Measurements from ENCODE around the gene HK3. TPM values are rescaled to one million over a fixed set of nuclear protein-coding genes. Genes with fewer than 3 reads are reported as not detected.

Gene HK3
- polyA plus RNA-seq, 2 of the 4 experiments (the other 2 are of a cell fraction) = 0.04 to 0.12 TPM

DNA sequence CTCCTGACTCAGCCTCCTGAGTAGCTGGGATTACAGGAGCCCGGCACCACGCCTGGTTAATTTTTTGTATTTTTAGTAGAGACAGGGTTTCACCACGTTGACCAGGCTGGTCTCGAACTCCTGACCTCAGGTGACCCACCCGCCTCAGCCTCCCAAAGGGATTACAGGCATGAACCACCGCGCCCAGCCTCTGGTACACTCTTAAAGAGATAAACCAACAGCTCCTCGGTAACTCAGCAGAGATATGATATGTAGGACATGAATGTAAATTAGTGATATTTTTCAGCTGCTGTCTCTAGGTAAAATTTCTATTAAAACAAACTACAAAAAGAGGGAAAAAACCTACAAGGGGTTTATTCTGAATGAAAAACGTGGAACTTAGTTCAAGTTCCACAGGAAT is 42.8 kb upstream of the HK3 start (continued):
- TF ChIP-seq MAZ (IDR thresholded peaks at IDR 0.05; ENCODE audit: borderline replicate concordance, low read depth, low read length) = no peak
- TF ChIP-seq CBX2 (IDR thresholded peaks at IDR 0.05; ENCODE audit: borderline replicate concordance, low read depth) = no peak
- TF ChIP-seq FOSB (CRISPR knock-in tag; IDR thresholded peaks at IDR 0.05) = no peak
- no peak for TF ChIP-seq RARB (CRISPR knock-in tag; IDR thresholded peaks at IDR 0.05)
- no peak for TF ChIP-seq CHD2 (IDR thresholded peaks at IDR 0.05; ENCODE audit: low read length, partially characterized antibody)
- no peak for TF ChIP-seq KDM5A (IDR thresholded peaks at IDR 0.05)

DNA sequence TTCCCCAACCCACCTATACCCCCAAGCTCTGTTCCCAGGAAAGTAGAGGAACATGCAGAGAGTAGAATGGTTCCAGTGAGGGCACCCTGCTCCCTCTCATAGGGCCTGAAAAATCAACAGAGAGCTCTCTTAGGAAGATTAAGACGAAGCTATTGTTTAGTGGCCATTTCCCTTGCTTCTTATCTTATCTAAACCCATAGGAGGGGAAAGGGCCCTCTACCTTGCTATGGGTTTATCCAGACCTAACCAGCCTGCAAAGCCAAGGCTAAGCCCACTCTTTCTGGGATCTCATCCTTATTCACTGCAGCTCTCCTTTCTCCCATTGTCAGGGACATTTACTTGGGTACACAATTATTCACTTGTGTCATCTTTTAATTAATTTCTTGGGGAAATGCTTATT is 39.3 kb upstream of the HK3 start:
- ATAC-seq (no peak), DNase-seq (ENCODE audit: low read depth in 1 of 2, low spot score in 1 of 2) (no peak), FAIRE-seq (no peak)
- H3K9me3 ChIP-seq = no peaks in the 10 kb centered on the region
- ChIA-PET POLR2A (no interaction called here), CTCF (interaction anchor here (0.8 to 1.6 kb wide), 7 partner anchors 10 to 278 kb away, joined by 3 to 6 read pairs (median 3); no protein-coding TSS in a partner anchor)
- no peaks in the 10 kb centered on the region for H3K4me1 ChIP-seq
- H3K4me2 ChIP-seq = no peak overlapping the region
- TF ChIP-seq NR3C1 (IDR thresholded peaks at IDR 0.05) (no peak), JUN (IDR thresholded peaks at IDR 0.05) (no peak), RFX5 (IDR thresholded peaks at IDR 0.05) (no peak), CHD2 (IDR thresholded peaks at IDR 0.05; ENCODE audit: low read length, partially characterized antibody) (no peak), ZSCAN20 (CRISPR knock-in tag; IDR thresholded peaks at IDR 0.05) (no peak), NFE2L2 (conservative IDR thresholded peaks at IDR 0.05; ENCODE audit: low read length) (no peak), KDM1A (IDR thresholded peaks at IDR 0.05; ENCODE audit: low read depth) (no peak), FOXS1 (CRISPR knock-in tag; IDR thresholded peaks at IDR 0.05) (no peak)
- TF ChIP-seq, protein P1, sequence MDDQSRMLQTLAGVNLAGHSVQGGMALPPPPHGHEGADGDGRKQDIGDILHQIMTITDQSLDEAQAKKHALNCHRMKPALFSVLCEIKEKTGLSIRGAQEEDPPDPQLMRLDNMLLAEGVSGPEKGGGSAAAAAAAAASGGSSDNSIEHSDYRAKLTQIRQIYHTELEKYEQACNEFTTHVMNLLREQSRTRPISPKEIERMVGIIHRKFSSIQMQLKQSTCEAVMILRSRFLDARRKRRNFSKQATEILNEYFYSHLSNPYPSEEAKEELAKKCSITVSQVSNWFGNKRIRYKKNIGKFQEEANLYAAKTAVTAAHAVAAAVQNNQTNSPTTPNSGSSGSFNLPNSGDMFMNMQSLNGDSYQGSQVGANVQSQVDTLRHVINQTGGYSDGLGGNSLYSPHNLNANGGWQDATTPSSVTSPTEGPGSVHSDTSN (IDR thresholded peaks at IDR 0.05) = no peak
- 95% methylated on average over 1 of the region's 1 CpG for WGBS (ENCODE audit: missing lambda C conversion rate)
- no peak overlapping the region for H3K27ac ChIP-seq
- H3K4me3 ChIP-seq = no peak overlapping the region

DNA sequence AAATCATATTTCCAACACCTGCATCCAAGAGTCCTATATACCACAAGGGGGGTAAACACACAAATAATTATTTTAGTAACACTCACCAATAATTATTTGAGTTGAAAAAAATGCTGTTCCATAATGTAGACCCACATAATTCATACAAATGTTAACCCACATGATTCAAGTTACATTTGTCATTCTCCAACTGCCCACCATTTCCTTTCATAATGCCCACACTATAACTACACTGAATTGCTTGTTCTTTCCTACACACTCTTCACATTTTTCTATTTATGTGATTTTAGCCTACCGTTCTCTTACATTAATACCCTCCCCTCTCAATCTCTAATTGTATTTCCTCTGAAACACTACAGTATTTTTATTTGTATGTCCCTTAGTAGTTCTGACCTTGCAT is 35.9 kb upstream of the HK3 start:
- DNase-seq (ENCODE audit: low read depth in 1 of 2, low spot score in 1 of 2) = no peak
- no peak for ATAC-seq
- Histone ChIP-seq H3K4me2 (no peak overlapping the region), H3K4me1 (no peaks in the 10 kb centered on the region), H3K27ac (no peak overlapping the region), H3K9me3 (no peaks in the 10 kb centered on the region), H3K4me3 (no peak overlapping the region)
- ChIA-PET POLR2A (no interaction called here), CTCF (no interaction called here)
- WGBS (ENCODE audit: missing lambda C conversion rate) = 50% methylated on average over 1 of the region's 1 CpG
- FAIRE-seq = no peak
- TF ChIP-seq RCOR1 (IDR thresholded peaks at IDR 0.05; ENCODE audit: low read depth, low read length) (no peak), EHMT2 (IDR thresholded peaks at IDR 0.05; ENCODE audit: low read depth) (no peak), SREBF2 (IDR thresholded peaks at IDR 0.05) (no peak), POLR2A (IDR thresholded peaks at IDR 0.05; ENCODE audit: low read length) (no peak), NPAS2 (CRISPR knock-in tag; IDR thresholded peaks at IDR 0.05; ENCODE audit: borderline replicate concordance) (no peak), CBX2 (IDR thresholded peaks at IDR 0.05; ENCODE audit: borderline replicate concordance, low read depth) (no peak), EP300 (IDR thresholded peaks at IDR 0.05) (no peak), CBX8 (IDR thresholded peaks at IDR 0.05) (no peak), FOSB (CRISPR knock-in tag; IDR thresholded peaks at IDR 0.05) (no peak), KDM5A (IDR thresholded peaks at IDR 0.05) (no peak)
- TF ChIP-seq, protein P2, sequence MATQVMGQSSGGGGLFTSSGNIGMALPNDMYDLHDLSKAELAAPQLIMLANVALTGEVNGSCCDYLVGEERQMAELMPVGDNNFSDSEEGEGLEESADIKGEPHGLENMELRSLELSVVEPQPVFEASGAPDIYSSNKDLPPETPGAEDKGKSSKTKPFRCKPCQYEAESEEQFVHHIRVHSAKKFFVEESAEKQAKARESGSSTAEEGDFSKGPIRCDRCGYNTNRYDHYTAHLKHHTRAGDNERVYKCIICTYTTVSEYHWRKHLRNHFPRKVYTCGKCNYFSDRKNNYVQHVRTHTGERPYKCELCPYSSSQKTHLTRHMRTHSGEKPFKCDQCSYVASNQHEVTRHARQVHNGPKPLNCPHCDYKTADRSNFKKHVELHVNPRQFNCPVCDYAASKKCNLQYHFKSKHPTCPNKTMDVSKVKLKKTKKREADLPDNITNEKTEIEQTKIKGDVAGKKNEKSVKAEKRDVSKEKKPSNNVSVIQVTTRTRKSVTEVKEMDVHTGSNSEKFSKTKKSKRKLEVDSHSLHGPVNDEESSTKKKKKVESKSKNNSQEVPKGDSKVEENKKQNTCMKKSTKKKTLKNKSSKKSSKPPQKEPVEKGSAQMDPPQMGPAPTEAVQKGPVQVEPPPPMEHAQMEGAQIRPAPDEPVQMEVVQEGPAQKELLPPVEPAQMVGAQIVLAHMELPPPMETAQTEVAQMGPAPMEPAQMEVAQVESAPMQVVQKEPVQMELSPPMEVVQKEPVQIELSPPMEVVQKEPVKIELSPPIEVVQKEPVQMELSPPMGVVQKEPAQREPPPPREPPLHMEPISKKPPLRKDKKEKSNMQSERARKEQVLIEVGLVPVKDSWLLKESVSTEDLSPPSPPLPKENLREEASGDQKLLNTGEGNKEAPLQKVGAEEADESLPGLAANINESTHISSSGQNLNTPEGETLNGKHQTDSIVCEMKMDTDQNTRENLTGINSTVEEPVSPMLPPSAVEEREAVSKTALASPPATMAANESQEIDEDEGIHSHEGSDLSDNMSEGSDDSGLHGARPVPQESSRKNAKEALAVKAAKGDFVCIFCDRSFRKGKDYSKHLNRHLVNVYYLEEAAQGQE (IDR thresholded peaks at IDR 0.05) = no peak
- TF ChIP-seq, protein P3, sequence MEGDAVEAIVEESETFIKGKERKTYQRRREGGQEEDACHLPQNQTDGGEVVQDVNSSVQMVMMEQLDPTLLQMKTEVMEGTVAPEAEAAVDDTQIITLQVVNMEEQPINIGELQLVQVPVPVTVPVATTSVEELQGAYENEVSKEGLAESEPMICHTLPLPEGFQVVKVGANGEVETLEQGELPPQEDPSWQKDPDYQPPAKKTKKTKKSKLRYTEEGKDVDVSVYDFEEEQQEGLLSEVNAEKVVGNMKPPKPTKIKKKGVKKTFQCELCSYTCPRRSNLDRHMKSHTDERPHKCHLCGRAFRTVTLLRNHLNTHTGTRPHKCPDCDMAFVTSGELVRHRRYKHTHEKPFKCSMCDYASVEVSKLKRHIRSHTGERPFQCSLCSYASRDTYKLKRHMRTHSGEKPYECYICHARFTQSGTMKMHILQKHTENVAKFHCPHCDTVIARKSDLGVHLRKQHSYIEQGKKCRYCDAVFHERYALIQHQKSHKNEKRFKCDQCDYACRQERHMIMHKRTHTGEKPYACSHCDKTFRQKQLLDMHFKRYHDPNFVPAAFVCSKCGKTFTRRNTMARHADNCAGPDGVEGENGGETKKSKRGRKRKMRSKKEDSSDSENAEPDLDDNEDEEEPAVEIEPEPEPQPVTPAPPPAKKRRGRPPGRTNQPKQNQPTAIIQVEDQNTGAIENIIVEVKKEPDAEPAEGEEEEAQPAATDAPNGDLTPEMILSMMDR (IDR thresholded peaks at IDR 0.05) = no peak
- TF ChIP-seq, protein P4, sequence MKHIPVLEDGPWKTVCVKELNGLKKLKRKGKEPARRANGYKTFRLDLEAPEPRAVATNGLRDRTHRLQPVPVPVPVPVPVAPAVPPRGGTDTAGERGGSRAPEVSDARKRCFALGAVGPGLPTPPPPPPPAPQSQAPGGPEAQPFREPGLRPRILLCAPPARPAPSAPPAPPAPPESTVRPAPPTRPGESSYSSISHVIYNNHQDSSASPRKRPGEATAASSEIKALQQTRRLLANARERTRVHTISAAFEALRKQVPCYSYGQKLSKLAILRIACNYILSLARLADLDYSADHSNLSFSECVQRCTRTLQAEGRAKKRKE (CRISPR knock-in tag; IDR thresholded peaks at IDR 0.05; ENCODE audit: low read depth) = no peak
- TF ChIP-seq, protein P5, sequence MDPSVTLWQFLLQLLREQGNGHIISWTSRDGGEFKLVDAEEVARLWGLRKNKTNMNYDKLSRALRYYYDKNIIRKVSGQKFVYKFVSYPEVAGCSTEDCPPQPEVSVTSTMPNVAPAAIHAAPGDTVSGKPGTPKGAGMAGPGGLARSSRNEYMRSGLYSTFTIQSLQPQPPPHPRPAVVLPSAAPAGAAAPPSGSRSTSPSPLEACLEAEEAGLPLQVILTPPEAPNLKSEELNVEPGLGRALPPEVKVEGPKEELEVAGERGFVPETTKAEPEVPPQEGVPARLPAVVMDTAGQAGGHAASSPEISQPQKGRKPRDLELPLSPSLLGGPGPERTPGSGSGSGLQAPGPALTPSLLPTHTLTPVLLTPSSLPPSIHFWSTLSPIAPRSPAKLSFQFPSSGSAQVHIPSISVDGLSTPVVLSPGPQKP (IDR thresholded peaks at IDR 0.05; ENCODE audit: low read depth, low read length) = no peak
- TF ChIP-seq, protein P6, sequence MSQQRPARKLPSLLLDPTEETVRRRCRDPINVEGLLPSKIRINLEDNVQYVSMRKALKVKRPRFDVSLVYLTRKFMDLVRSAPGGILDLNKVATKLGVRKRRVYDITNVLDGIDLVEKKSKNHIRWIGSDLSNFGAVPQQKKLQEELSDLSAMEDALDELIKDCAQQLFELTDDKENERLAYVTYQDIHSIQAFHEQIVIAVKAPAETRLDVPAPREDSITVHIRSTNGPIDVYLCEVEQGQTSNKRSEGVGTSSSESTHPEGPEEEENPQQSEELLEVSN (IDR thresholded peaks at IDR 0.05; ENCODE audit: borderline replicate concordance, low read depth) = no peak
- TF ChIP-seq, protein P7, sequence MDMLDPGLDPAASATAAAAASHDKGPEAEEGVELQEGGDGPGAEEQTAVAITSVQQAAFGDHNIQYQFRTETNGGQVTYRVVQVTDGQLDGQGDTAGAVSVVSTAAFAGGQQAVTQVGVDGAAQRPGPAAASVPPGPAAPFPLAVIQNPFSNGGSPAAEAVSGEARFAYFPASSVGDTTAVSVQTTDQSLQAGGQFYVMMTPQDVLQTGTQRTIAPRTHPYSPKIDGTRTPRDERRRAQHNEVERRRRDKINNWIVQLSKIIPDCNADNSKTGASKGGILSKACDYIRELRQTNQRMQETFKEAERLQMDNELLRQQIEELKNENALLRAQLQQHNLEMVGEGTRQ (IDR thresholded peaks at IDR 0.05) = no peak
